Measurements from ENCODE around the gene AMH.

The AMH gene

GRCh38 chr19:2275588-2276428, 26.7 kb downstream of the AMH start:
- TF ChIP-seq EZH2phosphoT487 (IDR thresholded peaks at IDR 0.05; ENCODE audit: borderline replicate concordance) = no peak
- TF ChIP-seq, protein P1, sequence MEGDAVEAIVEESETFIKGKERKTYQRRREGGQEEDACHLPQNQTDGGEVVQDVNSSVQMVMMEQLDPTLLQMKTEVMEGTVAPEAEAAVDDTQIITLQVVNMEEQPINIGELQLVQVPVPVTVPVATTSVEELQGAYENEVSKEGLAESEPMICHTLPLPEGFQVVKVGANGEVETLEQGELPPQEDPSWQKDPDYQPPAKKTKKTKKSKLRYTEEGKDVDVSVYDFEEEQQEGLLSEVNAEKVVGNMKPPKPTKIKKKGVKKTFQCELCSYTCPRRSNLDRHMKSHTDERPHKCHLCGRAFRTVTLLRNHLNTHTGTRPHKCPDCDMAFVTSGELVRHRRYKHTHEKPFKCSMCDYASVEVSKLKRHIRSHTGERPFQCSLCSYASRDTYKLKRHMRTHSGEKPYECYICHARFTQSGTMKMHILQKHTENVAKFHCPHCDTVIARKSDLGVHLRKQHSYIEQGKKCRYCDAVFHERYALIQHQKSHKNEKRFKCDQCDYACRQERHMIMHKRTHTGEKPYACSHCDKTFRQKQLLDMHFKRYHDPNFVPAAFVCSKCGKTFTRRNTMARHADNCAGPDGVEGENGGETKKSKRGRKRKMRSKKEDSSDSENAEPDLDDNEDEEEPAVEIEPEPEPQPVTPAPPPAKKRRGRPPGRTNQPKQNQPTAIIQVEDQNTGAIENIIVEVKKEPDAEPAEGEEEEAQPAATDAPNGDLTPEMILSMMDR (conservative IDR thresholded peaks at IDR 0.05; ENCODE audit: low read length) = no peak
- H3K36me3 ChIP-seq (ENCODE audit: insufficient read depth, low read length) = peaks cover 19% of the 10 kb centered on the region; the same call in 1 of the 2 replicates
- peaks cover 48% of the 10 kb centered on the region for H3K79me2 ChIP-seq (ENCODE audit: insufficient read depth, low read length)
- no peaks in the 10 kb centered on the region for H3K27me3 ChIP-seq (ENCODE audit: insufficient read depth, low read length, poor library complexity, severe bottlenecking)
- no peak overlapping the region for H2AFZ ChIP-seq (ENCODE audit: low read length)
- H3K9ac ChIP-seq (ENCODE audit: low read depth, low read length, poor library complexity, severe bottlenecking) = no peak overlapping the region
- H4K20me1 ChIP-seq (ENCODE audit: insufficient read depth, low read length, poor library complexity, severe bottlenecking) = peaks cover 38% of the 10 kb centered on the region
- peaks cover 24% of the 10 kb centered on the region for H3K4me1 ChIP-seq (ENCODE audit: insufficient read depth, low read length, poor library complexity, severe bottlenecking)
- H3K9me2 ChIP-seq (replicated peaks; ENCODE audit: low read depth, low read length) = no peaks in the 10 kb centered on the region
- H3K9me3 ChIP-seq (ENCODE audit: insufficient read depth, low read depth, low read length) = no peaks in the 10 kb centered on the region
- H3K4me2 ChIP-seq (ENCODE audit: low read depth, low read length, poor library complexity, severe bottlenecking) = no peak overlapping the region
- peaks cover 18% of the 10 kb centered on the region for H3F3A ChIP-seq (ENCODE audit: low read depth)
- H3K4me3 ChIP-seq (ENCODE audit: low read length, poor library complexity, severe bottlenecking) = no peak overlapping the region

DNA sequence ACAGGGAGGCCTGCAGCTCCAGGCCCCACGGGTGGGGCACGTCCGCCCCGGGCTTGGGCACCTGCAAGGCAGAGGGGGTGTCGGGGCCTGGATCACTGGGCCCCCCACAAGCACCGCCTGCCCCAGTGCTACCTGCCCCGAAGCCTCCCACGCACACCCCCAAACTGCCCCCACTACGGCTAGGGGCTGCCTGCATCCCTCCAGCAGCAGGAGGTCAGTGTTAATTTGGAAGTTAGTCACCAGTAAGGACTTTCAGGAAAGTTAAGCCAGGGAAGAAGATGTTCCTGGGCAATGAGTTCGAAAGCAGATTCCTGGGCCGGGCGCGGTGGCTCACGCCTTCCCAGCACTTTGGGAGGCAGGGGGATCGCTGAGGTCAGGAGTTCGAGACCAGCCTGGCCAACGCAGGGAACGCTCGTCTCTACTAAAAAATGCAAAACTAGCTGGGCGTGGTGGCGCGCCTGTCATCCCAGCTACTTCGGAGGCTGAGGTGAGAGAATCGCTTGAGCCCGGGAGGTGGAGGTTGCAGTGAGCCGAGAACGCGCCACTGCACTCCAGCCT, 27.4 kb downstream of the AMH start:
- H4K20me1 ChIP-seq (ENCODE audit: insufficient read depth, low read length, poor library complexity, severe bottlenecking) = peaks cover 31% of the 10 kb centered on the region
- no peak overlapping the region for H3K9ac ChIP-seq (ENCODE audit: low read depth, low read length, poor library complexity, severe bottlenecking)
- TF ChIP-seq EZH2phosphoT487 (IDR thresholded peaks at IDR 0.05; ENCODE audit: borderline replicate concordance) = no peak
- peaks cover 18% of the 10 kb centered on the region; the same call in 1 of the 2 replicates for H3K36me3 ChIP-seq (ENCODE audit: insufficient read depth, low read length)
- no peak overlapping the region for H3K4me3 ChIP-seq (ENCODE audit: low read length, poor library complexity, severe bottlenecking)
- H3K4me1 ChIP-seq (ENCODE audit: insufficient read depth, low read length, poor library complexity, severe bottlenecking) = peaks cover 17% of the 10 kb centered on the region
- no peaks in the 10 kb centered on the region for H3K9me2 ChIP-seq (replicated peaks; ENCODE audit: low read depth, low read length)
- H3K9me3 ChIP-seq (ENCODE audit: insufficient read depth, low read depth, low read length) = no peaks in the 10 kb centered on the region
- H3K79me2 ChIP-seq (ENCODE audit: insufficient read depth, low read length) = peaks cover 41% of the 10 kb centered on the region
- no peak overlapping the region for H3K4me2 ChIP-seq (ENCODE audit: low read depth, low read length, poor library complexity, severe bottlenecking)
- H2AFZ ChIP-seq (ENCODE audit: low read length) = no peak overlapping the region
- H3K27me3 ChIP-seq (ENCODE audit: insufficient read depth, low read length, poor library complexity, severe bottlenecking) = no peaks in the 10 kb centered on the region
- peaks cover 18% of the 10 kb centered on the region for H3F3A ChIP-seq (ENCODE audit: low read depth)

GRCh38 chr19:2277138-2277537, 28.0 kb downstream of the AMH start:
- Histone ChIP-seq H2AFZ (ENCODE audit: low read length) (no peak overlapping the region), H3F3A (ENCODE audit: low read depth) (peaks cover 13% of the 10 kb centered on the region), H3K4me1 (ENCODE audit: insufficient read depth, low read length, poor library complexity, severe bottlenecking) (peaks cover 20% of the 10 kb centered on the region), H3K27me3 (ENCODE audit: insufficient read depth, low read length, poor library complexity, severe bottlenecking) (no peaks in the 10 kb centered on the region), H3K9ac (ENCODE audit: low read depth, low read length, poor library complexity, severe bottlenecking) (no peak overlapping the region), H3K79me2 (ENCODE audit: insufficient read depth, low read length) (peaks cover 34% of the 10 kb centered on the region), H3K9me2 (replicated peaks; ENCODE audit: low read depth, low read length) (no peaks in the 10 kb centered on the region), H3K4me2 (ENCODE audit: low read depth, low read length, poor library complexity, severe bottlenecking) (no peak overlapping the region), H4K20me1 (ENCODE audit: insufficient read depth, low read length, poor library complexity, severe bottlenecking) (peaks cover 24% of the 10 kb centered on the region), H3K36me3 (ENCODE audit: insufficient read depth, low read length) (peaks cover 13% of the 10 kb centered on the region; the same call in 1 of the 2 replicates), H3K4me3 (ENCODE audit: low read length, poor library complexity, severe bottlenecking) (no peak overlapping the region), H3K9me3 (ENCODE audit: insufficient read depth, low read depth, low read length) (no peaks in the 10 kb centered on the region)
- TF ChIP-seq, protein P1 (conservative IDR thresholded peaks at IDR 0.05; ENCODE audit: low read length) = no peak
- no peak for TF ChIP-seq EZH2phosphoT487 (IDR thresholded peaks at IDR 0.05; ENCODE audit: borderline replicate concordance)

Measured in Loucy (cell line).